SK-MEL-5 (cell line): ENCODE results near the gene DBET. TPM values are rescaled to one million over a fixed set of nuclear protein-coding genes. Genes with fewer than 3 reads are reported as not detected.
"Not testable (repeated sequence)": the region's sequence is repeated elsewhere in the genome, so short reads cannot be mapped to it uniquely, and the experiment has no call there.

Source experiments
- DNase-seq: peaks from one replicate; pipeline ENCODE4 v3.0.0-alpha.2; 2016; ENCODE audit warnings: low read depth, low spot score
- in situ Hi-C: cut with HindIII; loops from 2 replicates; pipeline ENCODE4 v1.10.0; 2016; ENCODE audit warnings: low sequenced_read_pairs, high pct_unique_total_duplicates, low pct_unique_long_range_greater_than_20kb
- total RNA-seq: library from RNA; depleted of rRNA; stranded (reverse); fragments of >200 nt; shearing (Covaris generic); gene quantifications from 2 replicates; pipeline ENCODE4 v1.2.3, GENCODE V29; 2014

DBET gene
- total RNA-seq, 1 experiment from 2014 or later: not detected

DNA sequence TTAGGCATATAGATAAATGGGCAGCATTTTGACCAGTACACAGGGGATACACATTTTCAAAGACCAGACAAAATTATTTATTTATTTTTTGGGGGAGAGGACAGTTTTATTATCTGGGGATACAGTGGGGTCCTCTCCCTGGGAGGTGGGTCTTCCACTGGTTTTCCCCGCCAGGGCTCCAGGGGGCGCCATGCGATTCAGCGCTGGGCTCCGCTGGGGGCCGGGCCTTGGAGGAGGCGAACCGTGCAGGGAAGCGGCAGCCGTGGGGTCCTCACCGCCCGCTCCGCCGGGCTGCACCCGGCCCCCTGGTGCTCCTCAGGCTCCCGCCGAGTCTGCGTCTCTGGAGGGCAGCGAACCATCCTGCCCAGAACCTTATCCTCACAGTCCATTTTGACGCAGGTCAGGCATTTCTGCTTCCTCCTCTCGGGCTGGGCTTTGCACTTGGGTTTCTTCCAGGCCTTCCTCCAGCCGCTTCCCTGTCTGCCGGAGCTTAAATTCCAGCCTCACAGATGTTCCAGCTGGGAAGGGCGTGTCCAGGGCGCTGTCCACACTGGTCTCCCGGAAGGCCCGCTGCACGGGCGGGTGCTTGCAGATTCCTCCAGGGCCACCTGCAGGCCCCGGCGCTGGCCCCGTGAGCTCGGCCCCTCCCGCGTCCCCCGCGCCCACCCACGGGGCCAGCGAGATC is 26.5 kb upstream of the DBET start:
- in situ Hi-C loops: not testable (repeated sequence)

DNA sequence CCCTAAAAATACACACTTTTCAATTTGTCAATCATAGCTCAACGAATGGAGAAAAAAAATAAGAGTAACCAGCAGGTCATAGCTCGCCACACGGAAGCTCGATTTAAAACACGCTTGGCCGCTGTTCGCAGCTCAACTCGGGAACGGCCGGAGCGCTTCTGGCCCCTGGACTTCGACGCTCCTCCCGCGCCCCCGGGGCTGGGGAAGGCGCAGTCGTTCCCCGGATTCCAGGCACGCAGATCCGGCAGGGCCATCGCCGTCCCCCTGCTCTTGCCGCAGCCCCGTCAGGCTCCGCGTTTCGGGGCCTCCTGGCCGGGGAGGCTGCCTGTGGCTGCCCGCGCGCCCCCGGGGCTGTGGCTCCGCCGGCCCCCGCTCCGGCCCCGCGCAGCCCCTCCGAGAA is 23.4 kb upstream of the DBET start:
- in situ Hi-C loops, DNase-seq: not testable (repeated sequence)

More for the DNA sequence above, 26.5 kb upstream of the DBET start:
- DNase-seq: not testable (repeated sequence)

DNA sequence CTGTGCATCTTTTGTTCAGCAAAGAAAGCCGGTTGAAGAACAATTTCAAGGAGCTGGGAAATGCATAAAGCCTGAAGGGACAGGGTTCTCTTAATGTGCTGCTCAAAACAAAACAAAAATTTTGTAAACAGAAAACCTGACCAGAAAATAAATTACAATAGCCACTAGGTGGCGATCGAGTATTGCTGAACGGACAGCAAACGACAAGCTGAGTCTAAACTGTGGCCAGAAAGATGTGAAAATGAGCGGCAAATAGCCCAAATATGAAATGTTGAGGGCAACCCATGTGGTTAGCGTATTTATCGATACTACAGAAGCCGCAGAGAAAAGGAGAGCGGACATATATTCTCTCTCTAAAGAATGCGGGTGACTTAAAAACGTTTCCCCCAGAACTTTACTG is 16.7 kb upstream of the DBET start:
- DNase-seq, in situ Hi-C loops: not testable (repeated sequence)

DNA sequence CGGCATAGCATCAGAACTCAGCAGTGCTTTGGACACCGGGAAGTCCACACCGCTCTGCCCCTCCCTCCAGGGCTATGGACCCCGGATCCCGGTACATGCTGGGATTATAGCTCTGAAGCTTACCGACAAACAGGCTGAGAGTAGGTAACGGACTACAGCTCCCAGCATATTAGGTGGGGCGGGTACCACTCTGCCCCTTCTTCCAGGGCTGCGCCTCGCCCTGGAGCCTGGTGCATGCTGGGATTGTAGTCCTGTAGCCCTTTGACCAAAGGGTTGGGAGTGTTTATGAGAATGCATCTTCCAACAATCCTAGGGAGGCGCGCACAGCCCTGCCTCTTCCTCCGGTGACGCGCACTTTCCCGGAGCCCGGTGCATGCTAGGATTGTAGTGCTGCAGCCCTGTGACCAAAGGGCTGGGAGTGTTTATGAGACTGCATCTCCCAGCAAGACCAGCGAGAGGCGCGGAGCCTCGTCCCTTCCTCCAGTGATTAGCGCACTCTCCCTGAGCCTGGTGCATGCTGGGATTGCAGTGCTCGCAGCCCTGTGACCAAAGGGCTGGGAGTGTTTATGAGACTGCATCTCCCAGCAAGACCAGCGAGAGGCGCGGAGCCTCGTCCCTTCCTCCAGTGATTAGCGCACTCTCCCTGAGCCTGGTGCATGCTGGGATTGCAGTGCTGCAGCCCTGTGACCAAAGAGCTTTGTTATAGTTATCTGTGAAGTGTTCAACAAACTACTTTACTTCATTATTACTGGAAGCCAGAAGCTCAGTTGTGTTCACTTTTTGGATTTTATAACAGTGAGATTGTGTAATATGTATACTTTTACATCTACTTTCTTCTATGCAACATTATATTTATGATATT is 14.7 kb upstream of the DBET start:
- in situ Hi-C loops, DNase-seq: not testable (repeated sequence)

DNA sequence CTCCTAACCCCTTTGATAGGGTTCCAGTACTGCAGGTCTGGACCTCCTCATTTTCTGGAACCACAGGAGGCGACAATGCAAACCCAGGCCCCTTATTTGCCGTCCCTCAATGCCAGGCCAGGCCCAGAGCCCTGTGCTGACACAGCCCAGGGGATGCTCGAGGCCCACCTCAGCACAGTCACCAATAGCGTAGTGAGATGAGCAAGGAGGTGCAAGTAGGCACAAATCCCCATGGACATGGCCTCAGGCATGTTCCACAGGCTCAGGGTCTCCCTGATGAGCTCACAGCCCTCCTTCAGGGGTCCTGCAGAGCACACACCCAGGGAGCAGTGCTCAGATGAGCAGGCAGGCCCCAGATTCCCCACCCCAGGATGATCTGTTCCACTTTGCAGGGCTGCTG is 5.3 kb upstream of the DBET start:
- DNase-seq, in situ Hi-C loops: not testable (repeated sequence)

DNA sequence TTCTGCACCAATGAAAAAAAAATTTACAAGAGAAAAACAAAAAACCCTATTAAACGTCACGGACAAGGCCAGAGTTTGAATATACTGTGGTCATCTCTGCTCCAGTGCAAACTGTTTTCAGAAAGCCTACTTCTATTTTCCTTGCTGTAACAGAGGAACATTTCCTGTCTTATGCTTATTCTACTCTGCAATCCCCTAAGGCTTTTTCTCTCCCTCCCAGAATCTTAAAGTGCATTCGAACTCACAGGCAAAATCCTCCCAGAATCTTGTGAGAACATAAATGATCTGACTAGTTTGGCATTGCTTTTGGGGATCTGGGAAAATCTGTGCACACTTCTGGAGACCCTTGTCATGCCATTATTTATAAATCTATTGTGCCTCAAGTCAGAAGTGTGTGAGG is 503 bp downstream of the DBET start:
- peak; percentile 0 for DNase-seq
- in situ Hi-C loops: not testable (repeated sequence)

DNA sequence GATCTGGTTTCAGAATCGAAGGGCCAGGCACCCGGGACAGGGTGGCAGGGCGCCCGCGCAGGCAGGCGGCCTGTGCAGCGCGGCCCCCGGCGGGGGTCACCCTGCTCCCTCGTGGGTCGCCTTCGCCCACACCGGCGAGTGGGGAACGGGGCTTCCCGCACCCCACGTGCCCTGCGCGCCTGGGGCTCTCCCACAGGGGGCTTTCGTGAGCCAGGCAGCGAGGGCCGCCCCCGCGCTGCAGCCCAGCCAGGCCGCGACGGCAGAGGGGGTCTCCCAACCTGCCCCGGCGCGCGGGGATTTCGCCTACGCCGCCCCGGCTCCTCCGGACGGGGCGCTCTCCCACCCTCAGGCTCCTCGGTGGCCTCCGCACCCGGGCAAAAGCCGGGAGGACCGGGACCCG is 4.0 kb downstream of the DBET start:
- in situ Hi-C loops, DNase-seq: not testable (repeated sequence)

DNA sequence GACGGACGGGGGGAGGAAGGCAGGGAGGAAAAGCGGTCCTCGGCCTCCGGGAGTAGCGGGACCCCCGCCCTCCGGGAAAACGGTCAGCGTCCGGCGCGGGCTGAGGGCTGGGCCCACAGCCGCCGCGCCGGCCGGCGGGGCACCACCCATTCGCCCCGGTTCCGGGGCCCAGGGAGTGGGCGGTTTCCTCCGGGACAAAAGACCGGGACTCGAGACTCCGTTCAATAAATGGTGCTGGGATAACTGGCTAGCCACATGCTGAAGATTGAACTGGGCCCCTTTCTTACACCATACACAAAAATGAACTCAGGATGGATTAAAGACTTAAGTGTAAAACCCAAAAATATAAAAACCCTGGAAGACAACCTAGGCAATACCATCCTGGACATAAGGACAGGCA is 28.8 kb downstream of the DBET start:
- in situ Hi-C loops, DNase-seq: not testable (repeated sequence)

DNA sequence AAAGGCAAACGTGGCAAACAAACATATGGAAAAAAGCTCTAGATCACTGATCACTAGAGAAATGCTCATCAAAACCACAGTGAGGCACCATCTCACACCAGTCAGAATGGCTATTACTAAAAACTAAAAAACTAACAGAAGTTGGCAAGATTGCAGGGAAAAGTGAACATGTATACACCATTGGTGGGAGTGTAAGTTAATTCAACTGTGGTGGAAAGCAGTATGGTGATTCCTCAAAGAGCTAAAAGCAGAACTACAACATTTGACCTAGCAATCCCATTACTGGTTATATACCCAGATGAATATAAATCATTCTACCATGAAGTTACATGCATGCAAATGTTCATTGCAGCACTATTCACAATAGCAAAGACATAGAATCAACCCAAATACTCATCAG is 29.7 kb downstream of the DBET start:
- in situ Hi-C loops, DNase-seq: not testable (repeated sequence)

DNA sequence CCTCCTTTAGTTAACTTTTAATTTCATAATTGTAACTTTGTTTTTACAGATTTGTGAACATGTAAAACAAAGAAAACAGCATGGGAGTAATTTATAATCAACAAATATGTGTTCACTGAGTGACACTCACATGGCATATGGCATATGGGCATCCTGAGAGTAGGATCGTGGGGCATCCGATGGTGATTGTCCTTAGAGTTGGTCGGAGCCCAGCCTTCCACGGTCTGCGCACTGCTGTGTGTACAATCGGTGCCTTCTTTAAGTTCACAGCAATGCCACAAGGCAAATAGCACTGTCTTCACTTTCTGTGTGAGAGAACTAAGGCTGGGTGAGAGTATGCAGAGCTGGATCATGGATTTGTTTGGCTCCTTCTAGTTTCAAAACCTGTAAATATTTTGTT is 31.0 kb downstream of the DBET start:
- DNase-seq, in situ Hi-C loops: not testable (repeated sequence)

DNA sequence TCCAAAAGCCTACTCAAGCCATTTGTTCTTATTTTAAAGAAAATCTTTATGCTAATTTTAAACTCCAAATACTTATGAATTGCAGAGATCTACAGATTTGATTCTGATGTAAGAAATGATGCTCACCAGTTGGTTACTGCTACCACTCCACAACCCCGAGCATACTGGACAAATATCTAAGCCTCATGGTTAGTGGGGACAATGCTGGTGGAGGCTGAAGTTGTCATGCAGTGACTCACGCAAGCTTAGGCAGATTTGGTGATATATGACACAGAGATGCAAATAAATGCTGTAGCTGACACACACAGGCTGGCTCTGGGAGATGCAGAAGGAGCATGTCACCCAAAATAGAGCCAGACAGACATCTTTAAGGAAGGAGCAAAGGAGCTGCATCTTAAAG is 35.3 kb downstream of the DBET start:
- DNase-seq, in situ Hi-C loops: not testable (repeated sequence)

DNA sequence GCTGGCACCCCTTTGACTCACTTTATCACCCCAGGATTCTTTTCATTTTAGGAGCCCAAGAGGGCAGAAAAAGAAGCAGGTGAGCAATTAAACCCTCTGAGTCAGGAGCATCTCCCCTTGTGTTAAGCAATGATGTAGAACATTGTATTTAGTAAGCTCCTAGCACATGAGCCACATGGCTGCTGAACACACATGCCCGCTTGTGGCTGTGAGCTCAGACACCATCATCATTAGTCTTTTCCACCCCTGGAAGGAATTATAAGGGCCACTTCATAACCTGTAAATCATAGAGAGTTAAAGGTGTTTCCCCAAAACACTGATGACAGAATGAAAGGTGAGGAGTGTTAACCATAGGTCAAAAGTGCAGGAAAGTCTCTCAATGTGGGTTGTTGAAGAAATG is 37.2 kb downstream of the DBET start:
- in situ Hi-C loops, DNase-seq: not testable (repeated sequence)

DNA sequence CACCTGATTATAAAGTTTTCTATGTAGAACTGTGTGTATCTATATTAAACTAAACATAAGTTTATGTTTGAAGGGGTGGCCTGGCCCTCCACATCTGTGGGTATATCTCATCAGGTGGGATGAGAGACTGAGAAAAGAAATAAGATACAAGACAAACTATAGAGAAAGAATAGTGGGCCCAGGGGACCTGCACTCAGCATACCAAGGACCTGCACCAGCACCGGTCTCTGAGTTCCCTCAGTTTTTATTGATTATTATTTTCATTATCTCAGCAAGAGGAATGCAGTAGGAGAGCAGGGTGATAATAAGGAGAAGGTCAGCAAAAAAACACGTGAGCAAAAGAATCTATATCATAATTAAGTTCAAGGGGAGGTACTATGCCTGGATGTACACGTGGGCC is 41.9 kb downstream of the DBET start:
- in situ Hi-C loops, DNase-seq: not testable (repeated sequence)

DNA sequence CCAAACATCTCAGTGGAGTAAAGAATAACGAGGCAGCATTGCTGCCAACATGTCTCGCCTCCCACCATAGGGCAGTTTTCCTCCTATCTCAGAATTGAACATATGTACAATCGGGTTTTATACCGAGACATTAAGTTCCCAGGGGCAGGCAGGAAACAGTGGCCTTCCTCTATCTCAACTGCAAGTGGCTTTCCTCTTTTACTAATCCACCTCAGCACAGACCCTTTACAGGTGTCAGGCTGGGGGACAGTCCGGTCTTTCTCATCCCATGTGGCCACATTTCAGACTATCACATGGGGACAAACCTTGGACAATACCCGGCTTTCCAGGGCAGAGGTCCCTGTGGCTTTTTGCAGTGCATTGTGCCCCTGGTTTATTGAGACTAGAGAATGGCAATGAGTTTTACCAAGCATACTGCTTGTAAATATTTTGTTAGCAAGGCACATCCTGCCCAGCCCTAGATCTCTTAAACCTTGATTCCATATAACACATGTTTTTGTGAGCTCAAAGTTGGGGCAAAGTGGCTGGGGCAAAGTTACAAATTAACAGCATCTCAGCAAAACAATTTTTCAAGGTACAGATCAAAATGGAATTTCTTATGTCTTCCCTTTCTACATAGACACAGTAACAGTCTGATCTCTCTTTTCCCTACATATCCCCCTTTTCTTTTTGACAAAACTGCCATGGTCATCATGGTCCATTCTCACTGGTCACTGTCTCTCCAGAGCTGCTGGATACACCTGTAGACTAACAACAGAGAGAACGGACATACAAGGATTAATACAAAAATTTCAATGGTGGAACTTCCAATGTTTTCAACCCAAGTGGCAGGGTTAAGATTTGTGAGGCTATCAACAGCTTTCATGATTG is 42.5 kb downstream of the DBET start:
- DNase-seq, in situ Hi-C loops: not testable (repeated sequence)

DNA sequence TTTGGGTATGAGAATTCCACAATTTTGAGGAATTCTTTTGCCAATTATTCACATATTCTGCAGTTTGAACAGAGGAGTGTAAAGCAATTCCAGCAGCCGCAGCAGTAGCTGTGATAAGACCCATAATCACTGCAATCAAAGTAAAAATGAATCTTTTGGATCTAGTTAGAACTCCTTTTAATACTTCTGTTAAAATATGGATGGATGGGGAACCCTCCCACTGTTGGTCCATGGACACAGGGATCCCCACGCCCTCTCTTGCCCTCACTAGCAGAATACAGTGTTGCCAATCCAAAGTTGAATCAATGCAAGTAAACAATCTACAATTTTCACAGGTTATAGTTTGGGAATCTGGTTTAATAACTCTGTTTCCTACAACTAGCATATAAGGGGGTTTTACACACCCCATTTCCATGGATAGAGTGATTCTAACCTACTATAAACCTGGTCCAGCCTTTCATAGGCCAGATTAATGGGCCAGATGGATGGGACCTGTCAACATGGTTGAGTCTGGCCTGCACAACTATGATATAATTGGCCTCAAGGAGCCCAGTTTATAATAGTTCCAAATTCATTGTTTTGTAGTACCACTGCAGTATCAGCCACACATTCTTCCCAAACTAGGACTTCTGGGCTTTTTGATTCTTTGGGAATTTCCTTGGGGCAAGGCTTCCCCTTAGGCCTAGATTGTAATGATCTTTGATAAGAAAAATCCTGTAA is 43.6 kb downstream of the DBET start:
- DNase-seq, in situ Hi-C loops: not testable (repeated sequence)

DNA sequence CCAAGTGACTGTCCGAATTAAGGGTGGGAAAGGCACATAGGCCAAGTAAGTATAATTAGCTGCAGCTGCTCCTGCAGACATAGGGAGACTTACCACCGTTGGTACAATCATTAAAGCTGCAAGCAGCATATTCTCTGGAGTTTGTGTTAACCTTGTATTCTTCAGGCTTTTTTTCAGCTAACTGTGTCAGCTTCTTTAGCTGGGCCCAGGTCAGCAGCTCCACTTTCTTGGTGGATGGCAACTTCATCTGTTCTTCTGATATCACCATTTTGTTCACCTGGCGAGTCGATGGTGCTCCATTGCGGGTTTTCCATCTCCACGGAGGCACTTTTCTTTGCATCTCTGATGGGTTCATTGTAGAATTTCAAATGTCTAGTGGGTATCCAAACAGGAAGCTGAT is 44.5 kb downstream of the DBET start:
- DNase-seq, in situ Hi-C loops: not testable (repeated sequence)

DNA sequence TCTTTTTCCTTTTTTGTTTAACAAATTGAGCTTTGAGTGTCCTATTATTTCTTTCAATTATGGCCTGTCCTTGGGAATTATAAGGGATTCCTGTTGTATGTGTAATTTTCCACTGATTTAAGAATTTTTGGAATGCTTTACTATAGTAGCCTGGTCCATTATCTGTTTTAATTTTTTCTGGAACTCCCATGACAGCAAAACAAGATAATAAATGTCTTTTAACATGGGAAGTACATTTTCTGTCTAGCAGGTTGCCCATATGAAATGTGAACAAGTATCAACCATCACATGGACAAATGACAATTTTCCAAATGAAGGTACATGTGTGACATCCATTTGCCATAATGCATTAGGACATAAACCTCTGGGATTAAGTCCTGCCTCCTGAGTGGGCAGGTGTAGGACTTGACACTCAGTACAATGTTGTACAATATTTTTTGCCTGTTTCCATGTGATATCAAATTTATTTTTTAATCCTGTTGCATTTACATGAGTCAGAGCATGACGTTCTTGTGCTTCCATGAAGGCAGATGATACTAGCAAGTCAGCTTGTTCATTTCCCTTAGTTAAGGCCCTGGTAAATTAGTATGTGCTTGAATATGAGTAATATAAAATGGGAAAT is 45.2 kb downstream of the DBET start:
- DNase-seq, in situ Hi-C loops: not testable (repeated sequence)
